ENCODE measurements around the gene AGPAT4.

The AGPAT4 gene

GRCh38 chr6:161140554-161140875 lies 133.3 kb downstream of the AGPAT4 start:
- Histone ChIP-seq H3K4me2 (ENCODE audit: insufficient read depth, low read length, poor library complexity, severe bottlenecking) (no peak overlapping the region), H3K4me1 (ENCODE audit: control insufficient read depth in 2 of 2, insufficient read depth in 1 of 2, low read depth in 1 of 2, low read length in 2 of 2) (peaks cover 0 to 5% of the 10 kb centered on the region in 2 donors), H2AFZ (ENCODE audit: low read length) (no peak overlapping the region), H3K14ac (ENCODE audit: low read length) (no peak overlapping the region), H2BK15ac (ENCODE audit: low read length) (no peak overlapping the region), H2BK12ac (ENCODE audit: low read length) (no peak overlapping the region), H2BK120ac (ENCODE audit: low read depth, low read length) (no peak overlapping the region), H3K79me1 (ENCODE audit: low read depth, low read length) (no peaks in the 10 kb centered on the region), H3K4ac (ENCODE audit: low read length) (no peak overlapping the region), H3K36me3 (replicated peaks in 1 of 2; ENCODE audit: control insufficient read depth in 2 of 2, insufficient read depth in 2 of 2, low read length in 2 of 2) (peaks cover 34 to 80% of the 10 kb centered on the region in 2 donors), H2BK5ac (ENCODE audit: low read length) (no peak overlapping the region), H3K27ac (replicated peaks; ENCODE audit: low read length) (no peak overlapping the region), H3K4me3 (ENCODE audit: low read length in 2 of 2) (no peak overlapping the region), H2AK5ac (ENCODE audit: low read depth, low read length) (no peak overlapping the region), H4K91ac (ENCODE audit: low read depth, low read length, poor library complexity) (no peak overlapping the region), H3K9ac (ENCODE audit: low read depth, low read length, poor library complexity) (no peak overlapping the region), H3K23ac (ENCODE audit: low read depth, low read length, poor library complexity) (peak overlapping the region; percentile 59), H3K27me3 (ENCODE audit: control insufficient read depth in 3 of 3, insufficient read depth in 3 of 3, low read depth in 1 of 3, low read length in 3 of 3) (no peaks in the 10 kb centered on the region), H3K9me3 (replicated peaks in 1 of 2; ENCODE audit: control insufficient read depth in 2 of 2, insufficient read depth in 1 of 2, low read depth in 1 of 2, low read length in 2 of 2) (peaks cover 0 to 6% of the 10 kb centered on the region in 2 donors), H3K18ac (ENCODE audit: low read length) (peak overlapping the region; percentile 54), H4K8ac (ENCODE audit: low read depth, low read length) (no peak overlapping the region)
- no peak for DNase-seq (ENCODE audit: low spot score)
- WGBS, 2 donors (ENCODE audit: extremely low coverage in 2 of 2, insufficient read length in 2 of 2, insufficient replicate concordance in 1 of 2), result no CpG with 5 or more reads among the region's 10 CpGs

GRCh38 chr6:161139766-161140553 lies 133.9 kb downstream of the AGPAT4 start:
- no peak overlapping the region for H3K9ac ChIP-seq (ENCODE audit: low read depth, low read length, poor library complexity)
- no peak overlapping the region for H3K27ac ChIP-seq (replicated peaks; ENCODE audit: low read length)
- no peaks in the 10 kb centered on the region for H3K27me3 ChIP-seq (ENCODE audit: control insufficient read depth in 3 of 3, insufficient read depth in 3 of 3, low read depth in 1 of 3, low read length in 3 of 3)
- H2BK5ac ChIP-seq (ENCODE audit: low read length), result no peak overlapping the region
- no peak overlapping the region for H2BK15ac ChIP-seq (ENCODE audit: low read length)
- H3K79me1 ChIP-seq (ENCODE audit: low read depth, low read length), result no peaks in the 10 kb centered on the region
- H3K18ac ChIP-seq (ENCODE audit: low read length), result no peak overlapping the region
- no CpG with 5 or more reads among the region's 28 CpGs for WGBS, 2 donors (ENCODE audit: extremely low coverage in 2 of 2, insufficient read length in 2 of 2, insufficient replicate concordance in 1 of 2)
- DNase-seq (ENCODE audit: low spot score), result no peak
- H4K91ac ChIP-seq (ENCODE audit: low read depth, low read length, poor library complexity), result no peak overlapping the region
- no peak overlapping the region for H3K4me2 ChIP-seq (ENCODE audit: insufficient read depth, low read length, poor library complexity, severe bottlenecking)
- no peak overlapping the region for H3K14ac ChIP-seq (ENCODE audit: low read length)
- peaks cover 0 to 6% of the 10 kb centered on the region in 2 donors for H3K9me3 ChIP-seq (replicated peaks in 1 of 2; ENCODE audit: control insufficient read depth in 2 of 2, insufficient read depth in 1 of 2, low read depth in 1 of 2, low read length in 2 of 2)
- no peak overlapping the region for H2AK5ac ChIP-seq (ENCODE audit: low read depth, low read length)
- H4K8ac ChIP-seq (ENCODE audit: low read depth, low read length), result no peak overlapping the region
- H3K36me3 ChIP-seq (replicated peaks in 1 of 2; ENCODE audit: control insufficient read depth in 2 of 2, insufficient read depth in 2 of 2, low read length in 2 of 2), result peaks cover 36 to 80% of the 10 kb centered on the region in 2 donors
- peak overlapping the region; percentile 59 for H3K23ac ChIP-seq (ENCODE audit: low read depth, low read length, poor library complexity)
- H3K4me3 ChIP-seq (ENCODE audit: low read length in 2 of 2), result no peak overlapping the region
- H3K4ac ChIP-seq (ENCODE audit: low read length), result no peak overlapping the region
- no peak overlapping the region for H2AFZ ChIP-seq (ENCODE audit: low read length)
- H3K4me1 ChIP-seq (ENCODE audit: control insufficient read depth in 2 of 2, insufficient read depth in 1 of 2, low read depth in 1 of 2, low read length in 2 of 2), result peaks cover 0 to 5% of the 10 kb centered on the region in 2 donors
- H2BK12ac ChIP-seq (ENCODE audit: low read length), result no peak overlapping the region
- H2BK120ac ChIP-seq (ENCODE audit: low read depth, low read length), result no peak overlapping the region

- Histone ChIP-seq H2BK5ac (ENCODE audit: low read length) (no peak overlapping the region), H3K36me3 (replicated peaks in 1 of 2; ENCODE audit: control insufficient read depth in 2 of 2, insufficient read depth in 2 of 2, low read length in 2 of 2) (peaks cover 39 to 85% of the 10 kb centered on the region in 2 donors), H3K4me1 (ENCODE audit: control insufficient read depth in 2 of 2, insufficient read depth in 1 of 2, low read depth in 1 of 2, low read length in 2 of 2) (peaks cover 0 to 5% of the 10 kb centered on the region in 2 donors), H3K27me3 (ENCODE audit: control insufficient read depth in 3 of 3, insufficient read depth in 3 of 3, low read depth in 1 of 3, low read length in 3 of 3) (no peaks in the 10 kb centered on the region), H3K18ac (ENCODE audit: low read length) (no peak overlapping the region), H3K9ac (ENCODE audit: low read depth, low read length, poor library complexity) (peak overlapping the region; percentile 30), H3K4me2 (ENCODE audit: insufficient read depth, low read length, poor library complexity, severe bottlenecking) (no peak overlapping the region), H2AFZ (ENCODE audit: low read length) (no peak overlapping the region), H2BK12ac (ENCODE audit: low read length) (no peak overlapping the region), H3K4me3 (ENCODE audit: low read length in 2 of 2) (no peak overlapping the region), H3K23ac (ENCODE audit: low read depth, low read length, poor library complexity) (peak overlapping the region; percentile 44), H4K91ac (ENCODE audit: low read depth, low read length, poor library complexity) (no peak overlapping the region), H2BK120ac (ENCODE audit: low read depth, low read length) (no peak overlapping the region), H3K27ac (replicated peaks; ENCODE audit: low read length) (no peak overlapping the region), H3K14ac (ENCODE audit: low read length) (no peak overlapping the region), H3K4ac (ENCODE audit: low read length) (no peak overlapping the region), H4K8ac (ENCODE audit: low read depth, low read length) (no peak overlapping the region), H2AK5ac (ENCODE audit: low read depth, low read length) (no peak overlapping the region), H2BK15ac (ENCODE audit: low read length) (no peak overlapping the region), H3K9me3 (replicated peaks in 1 of 2; ENCODE audit: control insufficient read depth in 2 of 2, insufficient read depth in 1 of 2, low read depth in 1 of 2, low read length in 2 of 2) (peaks cover 0 to 6% of the 10 kb centered on the region in 2 donors), H3K79me1 (ENCODE audit: low read depth, low read length) (no peaks in the 10 kb centered on the region)
- DNase-seq (ENCODE audit: low spot score), result no peak
- WGBS, 2 donors (ENCODE audit: extremely low coverage in 2 of 2, insufficient read length in 2 of 2, insufficient replicate concordance in 1 of 2), result no CpG with 5 or more reads among the region's 18 CpGs
Measured at GRCh38 chr6:161139304-161139765, 134.5 kb downstream of the AGPAT4 start.

GRCh38 chr6:161138543-161139303 lies 135.1 kb downstream of the AGPAT4 start:
- no peak for DNase-seq (ENCODE audit: low spot score)
- Histone ChIP-seq H4K91ac (ENCODE audit: low read depth, low read length, poor library complexity) (no peak overlapping the region), H3K18ac (ENCODE audit: low read length) (no peak overlapping the region), H3K23ac (ENCODE audit: low read depth, low read length, poor library complexity) (peak overlapping the region; percentile 44), H3K4ac (ENCODE audit: low read length) (no peak overlapping the region), H4K8ac (ENCODE audit: low read depth, low read length) (peak overlapping the region; percentile 98), H3K27me3 (ENCODE audit: control insufficient read depth in 3 of 3, insufficient read depth in 3 of 3, low read depth in 1 of 3, low read length in 3 of 3) (no peaks in the 10 kb centered on the region), H3K4me1 (ENCODE audit: control insufficient read depth in 2 of 2, insufficient read depth in 1 of 2, low read depth in 1 of 2, low read length in 2 of 2) (peaks cover 0 to 5% of the 10 kb centered on the region in 2 donors), H2AK5ac (ENCODE audit: low read depth, low read length) (no peak overlapping the region), H3K27ac (replicated peaks; ENCODE audit: low read length) (no peak overlapping the region), H2BK12ac (ENCODE audit: low read length) (no peak overlapping the region), H2AFZ (ENCODE audit: low read length) (no peak overlapping the region), H3K9ac (ENCODE audit: low read depth, low read length, poor library complexity) (peak overlapping the region; percentile 30), H3K79me1 (ENCODE audit: low read depth, low read length) (no peaks in the 10 kb centered on the region), H3K4me3 (ENCODE audit: low read length in 2 of 2) (no peak overlapping the region), H3K36me3 (replicated peaks in 1 of 2; ENCODE audit: control insufficient read depth in 2 of 2, insufficient read depth in 2 of 2, low read length in 2 of 2) (peaks cover 42 to 87% of the 10 kb centered on the region in 2 donors), H2BK120ac (ENCODE audit: low read depth, low read length) (no peak overlapping the region), H2BK15ac (ENCODE audit: low read length) (no peak overlapping the region), H2BK5ac (ENCODE audit: low read length) (no peak overlapping the region), H3K9me3 (replicated peaks in 1 of 2; ENCODE audit: control insufficient read depth in 2 of 2, insufficient read depth in 1 of 2, low read depth in 1 of 2, low read length in 2 of 2) (peaks cover 0 to 9% of the 10 kb centered on the region in 2 donors), H3K14ac (ENCODE audit: low read length) (peak overlapping the region; percentile 60), H3K4me2 (ENCODE audit: insufficient read depth, low read length, poor library complexity, severe bottlenecking) (no peak overlapping the region)
- no CpG with 5 or more reads among the region's 23 CpGs for WGBS, 2 donors (ENCODE audit: extremely low coverage in 2 of 2, insufficient read length in 2 of 2, insufficient replicate concordance in 1 of 2)

All from neuronal stem cell (in vitro differentiated cells).